Muscle of leg (tissue), 11 donors: Measurements from ENCODE around the gene ITGAE. TPM values are rescaled to one million over a fixed set of nuclear protein-coding genes. Genes with fewer than 3 reads are reported as not detected.

Experiments
- DNase-seq: peaks from one replicate; pipeline ENCODE4 v3.0.0; 2013
- H3K27ac ChIP-seq: one replicate; pipeline ENCODE4 v1.5.1; 2013; ENCODE audit warnings: mild to moderate bottlenecking, low read length, control low read depth
- H3K27me3 ChIP-seq: one replicate; pipeline ENCODE4 v1.6.1; 2013; ENCODE audit warnings: low read length; ENCODE audit not compliant: control insufficient read depth, insufficient read depth
- H3K36me3 ChIP-seq: one replicate; pipeline ENCODE4 v1.6.1; 2013; ENCODE audit warnings: low read length; ENCODE audit not compliant: control insufficient read depth, insufficient read depth
- H3K4me1 ChIP-seq: one replicate; pipeline ENCODE4 v1.6.1; 2013; ENCODE audit warnings: low read length; ENCODE audit not compliant: control insufficient read depth, insufficient read depth
- H3K4me3 ChIP-seq: one replicate; pipeline ENCODE4 v1.5.1; 2013; ENCODE audit warnings: low read length, control low read depth
- H3K9me3 ChIP-seq: replicated peaks from 2 replicates; pipeline ENCODE4 v1.6.1; 2013; ENCODE audit warnings: low read depth, low read length; ENCODE audit not compliant: control insufficient read depth
- WGBS: methylation state at CpG from one replicate; pipeline ENCODE4 v1.1.5; 2013; ENCODE audit warnings: missing lambda C conversion rate; ENCODE audit not compliant: insufficient coverage; 5-methylcytosine and 5-hydroxymethylcytosine counted together
- polyA plus RNA-seq, 8 donors: library from polyadenylated mRNA; unstranded; fragments of 120-200 nt; gene quantifications; one replicate each; pipeline versions ENCODE4 v1.2.1 to v1.2.3, GENCODE V29; 2013; ENCODE audit warnings: inconsistent platforms in 1 of 8, low replicate concordance in 1 of 8; ENCODE audit not compliant: insufficient read length in 8 of 8, insufficient read depth in 1 of 8
- total RNA-seq: library from RNA; stranded (reverse); fragments of 120-200 nt; gene quantifications from one replicate; pipeline ENCODE4 v1.2.4, GENCODE V29; 2013

Gene ITGAE
- total and polyA plus RNA-seq, 9 donors: 28.8 to 34.4 (median 32.3) TPM

DNA sequence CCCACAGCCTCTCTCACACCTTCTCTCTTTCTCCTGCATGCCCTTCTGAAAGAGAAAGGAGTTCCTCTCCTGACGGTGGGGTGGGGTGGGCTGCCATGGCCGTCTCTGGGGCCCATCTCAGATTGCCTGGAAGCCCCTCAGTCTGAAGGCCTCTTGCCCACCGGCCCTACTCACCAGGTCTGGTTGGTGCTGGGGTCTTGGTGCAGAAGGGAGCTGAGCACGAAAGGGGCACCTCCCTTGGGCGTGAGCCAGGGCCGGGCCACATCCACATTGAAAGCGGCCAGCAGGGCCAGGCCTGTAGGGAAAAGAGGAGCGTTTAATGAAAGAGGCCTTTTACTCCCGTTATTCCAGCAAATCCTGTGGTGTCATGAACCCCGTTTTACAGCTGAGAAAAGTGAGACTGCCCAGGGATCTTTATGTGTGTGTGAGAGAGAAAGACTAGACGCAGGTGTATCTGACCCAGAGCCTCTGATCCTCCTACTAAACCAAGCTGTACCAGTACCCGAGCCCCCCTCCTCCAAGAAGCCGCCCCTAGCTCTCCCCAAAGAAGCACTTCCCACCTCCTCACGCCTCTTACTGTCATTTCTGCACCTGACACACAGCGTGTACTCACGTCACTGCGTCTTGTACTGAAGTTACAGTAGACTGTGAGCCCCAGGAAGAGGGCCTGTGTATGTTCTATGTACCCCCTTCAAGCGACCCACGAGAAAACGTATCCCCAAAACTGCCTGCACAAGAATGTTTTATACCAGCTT is 23.4 kb downstream of the ITGAE start:
- Histone ChIP-seq H3K27me3 (no peaks in the 10 kb centered on the region), H3K9me3 (no peaks in the 10 kb centered on the region), H3K36me3 (no peaks in the 10 kb centered on the region), H3K27ac (no peak overlapping the region), H3K4me1 (no peaks in the 10 kb centered on the region), H3K4me3 (no peak overlapping the region)
- WGBS: 78% methylated on average over 7 of the region's 20 CpGs
- no peak for DNase-seq

DNA sequence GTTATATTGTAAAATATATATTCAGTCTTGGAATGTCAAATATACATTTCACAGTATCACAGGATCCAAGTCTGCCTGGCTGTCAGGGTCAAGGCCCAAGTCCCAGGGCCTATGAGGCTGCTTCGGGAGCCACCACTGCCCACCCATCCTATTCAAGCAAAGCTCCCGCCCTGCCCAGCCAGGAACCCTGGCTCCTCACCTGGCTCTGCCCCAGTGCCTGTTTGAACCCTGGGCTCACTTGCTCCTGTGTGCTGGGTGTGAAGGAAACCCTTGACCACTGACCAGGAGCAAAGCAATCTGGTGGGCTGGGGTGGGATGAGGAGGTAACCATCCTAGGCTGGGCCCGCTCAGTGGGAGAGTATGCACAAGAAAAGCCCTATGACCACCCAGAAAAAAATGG is 27.0 kb downstream of the ITGAE start:
- DNase-seq: no peak
- Histone ChIP-seq H3K36me3 (no peaks in the 10 kb centered on the region), H3K27me3 (no peaks in the 10 kb centered on the region), H3K9me3 (no peaks in the 10 kb centered on the region), H3K4me1 (no peaks in the 10 kb centered on the region), H3K4me3 (no peak overlapping the region), H3K27ac (no peak overlapping the region)
- no CpG with 5 or more reads among the region's 3 CpGs for WGBS

DNA sequence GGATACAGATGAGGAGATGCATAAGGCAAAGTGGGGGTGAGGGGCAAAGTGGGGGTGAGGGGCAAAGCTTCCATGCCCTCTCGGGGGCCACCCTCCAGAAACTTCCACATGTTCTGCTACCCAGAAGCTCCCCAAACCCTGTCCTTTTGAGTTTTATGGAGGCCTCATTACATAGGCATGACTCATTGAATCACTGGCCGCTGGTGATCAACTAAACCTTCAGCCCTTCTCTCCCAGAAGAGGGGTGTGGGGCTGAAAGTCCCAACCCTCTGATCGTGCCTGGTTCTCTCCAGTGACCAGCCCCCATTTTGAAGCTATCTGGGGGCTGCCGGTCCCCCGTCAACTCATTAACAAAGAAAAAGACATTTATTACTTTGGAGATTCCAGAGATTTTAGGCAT is 27.5 kb downstream of the ITGAE start:
- Histone ChIP-seq H3K27me3 (no peaks in the 10 kb centered on the region), H3K4me1 (no peaks in the 10 kb centered on the region), H3K27ac (no peak overlapping the region), H3K36me3 (no peaks in the 10 kb centered on the region), H3K4me3 (no peak overlapping the region), H3K9me3 (no peaks in the 10 kb centered on the region)
- DNase-seq: no peak
- WGBS: 40% methylated on average over 1 of the region's 5 CpGs

DNA sequence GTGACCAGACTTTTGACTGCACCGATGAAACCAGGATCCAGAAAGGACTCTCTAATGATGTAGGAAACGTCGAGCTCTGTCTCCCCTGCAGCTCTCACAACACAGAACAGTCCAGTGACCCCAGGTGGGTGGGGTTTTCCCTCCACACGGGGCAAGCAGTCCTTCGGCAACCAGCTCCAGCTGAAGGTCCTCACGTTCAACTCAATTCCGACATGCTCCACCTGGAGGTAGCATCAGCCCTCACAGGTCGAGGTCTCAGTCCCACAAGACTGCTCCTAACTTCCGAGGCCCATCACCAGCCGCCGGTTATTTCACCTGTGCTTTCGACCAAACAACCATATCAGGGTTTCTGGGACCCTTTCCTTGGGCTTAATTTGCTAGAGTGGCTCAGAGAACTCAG is 28.2 kb downstream of the ITGAE start:
- Histone ChIP-seq H3K27me3 (no peaks in the 10 kb centered on the region), H3K27ac (no peak overlapping the region), H3K4me1 (no peaks in the 10 kb centered on the region), H3K36me3 (no peaks in the 10 kb centered on the region), H3K4me3 (no peak overlapping the region), H3K9me3 (peaks cover under 1% of the 10 kb centered on the region)
- 64% methylated on average over 8 of the region's 12 CpGs for WGBS
- DNase-seq: no peak

DNA sequence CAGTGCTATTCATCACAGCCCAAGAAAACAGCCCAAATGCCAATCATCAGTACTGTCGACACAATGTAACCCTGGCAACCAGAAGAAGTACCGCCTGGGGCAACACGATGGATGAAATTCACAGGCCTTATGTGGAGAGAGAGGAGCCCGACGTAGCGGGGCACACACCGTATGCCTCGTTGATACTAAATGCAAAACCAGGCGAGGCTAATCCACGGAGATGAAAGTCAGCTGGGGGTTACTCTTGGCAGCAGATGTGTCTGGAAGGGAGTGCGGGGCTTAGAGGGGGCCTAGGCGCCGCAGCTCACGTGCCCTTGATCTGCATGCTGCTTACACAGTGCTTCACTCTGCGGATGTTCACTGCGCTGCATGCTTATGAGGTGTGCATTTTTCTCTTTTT is 29.8 kb downstream of the ITGAE start:
- Histone ChIP-seq H3K27ac (no peak overlapping the region), H3K36me3 (no peaks in the 10 kb centered on the region), H3K27me3 (no peaks in the 10 kb centered on the region), H3K4me3 (no peak overlapping the region), H3K4me1 (no peaks in the 10 kb centered on the region), H3K9me3 (peaks cover 2% of the 10 kb centered on the region)
- WGBS: 40% methylated on average over 10 of the region's 16 CpGs
- DNase-seq: no peak

DNA sequence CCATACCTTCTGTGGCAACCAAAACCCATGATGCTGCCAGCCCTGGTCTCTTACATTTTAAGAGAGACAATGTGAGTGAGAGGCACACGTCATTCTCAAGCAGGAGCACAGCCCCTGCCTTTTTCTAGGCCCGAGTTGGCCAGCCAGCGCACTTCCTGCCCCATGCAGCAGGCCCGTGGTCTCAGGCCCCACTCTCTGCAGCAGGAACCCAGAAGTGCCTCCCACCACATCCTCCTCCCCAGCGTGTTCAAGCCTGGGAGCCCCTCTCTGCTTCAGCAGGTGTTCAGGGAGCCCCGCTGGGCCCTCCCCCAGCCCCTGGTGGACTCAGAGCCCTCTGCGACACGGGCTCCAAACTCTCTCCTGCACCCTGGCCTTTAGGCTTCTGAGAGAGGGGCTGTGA is 30.5 kb downstream of the ITGAE start:
- no peak overlapping the region for H3K4me3 ChIP-seq
- H3K36me3 ChIP-seq: no peaks in the 10 kb centered on the region
- H3K27ac ChIP-seq: no peak overlapping the region
- H3K9me3 ChIP-seq: peaks cover 2% of the 10 kb centered on the region
- 29% methylated on average over 5 of the region's 8 CpGs for WGBS
- H3K4me1 ChIP-seq: no peaks in the 10 kb centered on the region
- no peaks in the 10 kb centered on the region for H3K27me3 ChIP-seq
- DNase-seq: no peak

DNA sequence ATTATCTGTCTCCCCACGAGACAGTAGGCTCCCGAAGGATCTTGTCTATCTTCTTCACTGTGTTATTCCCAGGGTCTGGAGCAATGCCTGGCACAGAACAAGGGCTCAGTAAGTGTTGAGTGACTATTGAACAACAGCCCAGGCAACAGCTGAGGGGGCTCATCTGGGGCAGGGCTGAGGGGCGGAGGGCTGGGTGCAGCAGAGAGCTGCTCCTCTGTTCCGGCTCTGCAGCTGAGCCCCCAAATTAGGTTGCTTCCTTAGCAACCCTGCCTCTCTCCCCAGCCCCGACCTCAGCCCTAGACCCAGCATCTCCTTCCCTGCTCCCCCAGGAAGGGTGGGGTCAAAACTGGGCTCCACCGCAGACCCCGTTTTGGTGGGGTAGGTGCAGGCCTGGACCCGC is 32.2 kb downstream of the ITGAE start:
- no peaks in the 10 kb centered on the region for H3K27me3 ChIP-seq
- H3K36me3 ChIP-seq: no peaks in the 10 kb centered on the region
- 69% methylated on average over 2 of the region's 8 CpGs for WGBS
- H3K9me3 ChIP-seq: peaks cover 2% of the 10 kb centered on the region
- no peaks in the 10 kb centered on the region for H3K4me1 ChIP-seq
- no peak for DNase-seq
- no peak overlapping the region for H3K4me3 ChIP-seq
- H3K27ac ChIP-seq: no peak overlapping the region

DNA sequence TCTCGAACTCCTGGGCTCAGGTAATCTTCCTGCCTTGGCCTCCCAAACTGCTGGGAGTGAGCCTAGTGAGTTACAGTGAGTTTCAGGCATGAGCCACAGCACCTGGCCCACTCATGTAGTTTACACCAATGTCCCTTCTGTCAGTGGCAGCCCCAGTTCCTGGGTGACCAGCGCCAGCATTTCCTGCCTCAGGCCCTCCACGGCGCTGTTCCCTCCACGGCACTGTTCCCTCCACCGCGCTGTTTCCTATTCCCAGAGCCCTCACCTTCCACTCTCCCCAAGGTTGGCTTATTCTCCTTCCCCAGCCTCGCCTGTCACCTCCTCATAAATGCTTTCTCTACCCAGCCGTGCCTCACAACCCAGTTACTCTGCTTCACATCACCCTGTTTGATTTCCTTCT is 32.6 kb downstream of the ITGAE start:
- no peaks in the 10 kb centered on the region for H3K36me3 ChIP-seq
- DNase-seq: no peak
- H3K27ac ChIP-seq: no peak overlapping the region
- no peaks in the 10 kb centered on the region for H3K27me3 ChIP-seq
- H3K9me3 ChIP-seq: peaks cover 2% of the 10 kb centered on the region
- WGBS: 85% methylated on average over 9 of the region's 9 CpGs
- H3K4me3 ChIP-seq: no peak overlapping the region
- no peaks in the 10 kb centered on the region for H3K4me1 ChIP-seq

DNA sequence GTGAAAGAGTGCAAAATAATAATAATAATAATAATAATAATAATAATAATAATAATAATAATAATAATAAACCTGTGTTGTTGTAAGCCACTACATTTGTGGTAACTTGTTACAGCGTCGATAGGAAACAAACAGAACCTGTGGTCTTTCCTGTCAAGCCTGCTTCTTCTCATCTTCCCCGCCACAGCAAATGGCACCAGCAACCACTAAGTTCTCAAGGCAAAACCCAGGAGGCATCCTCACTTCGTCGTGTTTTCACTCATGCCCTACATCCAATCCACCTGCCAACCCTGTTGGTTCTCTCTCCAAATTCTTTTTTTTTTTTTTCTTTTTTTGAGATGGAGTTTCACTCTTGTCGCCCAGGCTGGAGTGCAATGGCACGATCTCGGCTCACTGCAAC is 34.2 kb downstream of the ITGAE start:
- no peak overlapping the region for H3K4me3 ChIP-seq
- peaks cover 2% of the 10 kb centered on the region for H3K9me3 ChIP-seq
- no peaks in the 10 kb centered on the region for H3K27me3 ChIP-seq
- DNase-seq: no peak
- H3K36me3 ChIP-seq: no peaks in the 10 kb centered on the region
- 100% methylated on average over 3 of the region's 8 CpGs for WGBS
- no peak overlapping the region for H3K27ac ChIP-seq
- H3K4me1 ChIP-seq: no peaks in the 10 kb centered on the region

DNA sequence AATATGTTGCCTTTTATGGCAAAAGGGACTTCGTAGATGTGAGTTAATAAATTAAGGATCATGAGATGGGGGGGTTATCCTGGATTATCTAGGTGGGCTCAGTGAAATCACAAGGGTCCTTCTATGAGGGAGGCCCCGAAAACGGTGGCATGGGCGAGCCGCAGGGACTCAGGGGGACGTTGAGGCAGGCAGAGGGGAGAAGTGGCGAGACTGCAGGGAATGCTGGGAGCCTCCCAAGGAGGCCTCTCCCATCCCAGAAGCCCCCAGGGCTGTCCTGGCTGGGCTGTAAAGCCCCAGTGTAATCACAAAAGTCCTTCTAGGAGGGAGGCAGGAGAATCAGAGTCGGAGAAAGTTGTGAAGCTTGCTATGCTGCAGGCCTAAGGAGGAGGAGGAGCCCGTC is 35.0 kb downstream of the ITGAE start:
- H3K27me3 ChIP-seq: no peaks in the 10 kb centered on the region
- no peaks in the 10 kb centered on the region for H3K4me1 ChIP-seq
- WGBS: 82% methylated on average over 9 of the region's 9 CpGs
- no peaks in the 10 kb centered on the region for H3K36me3 ChIP-seq
- no peak for DNase-seq
- H3K9me3 ChIP-seq: peaks cover 2% of the 10 kb centered on the region
- H3K27ac ChIP-seq: no peak overlapping the region
- H3K4me3 ChIP-seq: no peak overlapping the region

DNA sequence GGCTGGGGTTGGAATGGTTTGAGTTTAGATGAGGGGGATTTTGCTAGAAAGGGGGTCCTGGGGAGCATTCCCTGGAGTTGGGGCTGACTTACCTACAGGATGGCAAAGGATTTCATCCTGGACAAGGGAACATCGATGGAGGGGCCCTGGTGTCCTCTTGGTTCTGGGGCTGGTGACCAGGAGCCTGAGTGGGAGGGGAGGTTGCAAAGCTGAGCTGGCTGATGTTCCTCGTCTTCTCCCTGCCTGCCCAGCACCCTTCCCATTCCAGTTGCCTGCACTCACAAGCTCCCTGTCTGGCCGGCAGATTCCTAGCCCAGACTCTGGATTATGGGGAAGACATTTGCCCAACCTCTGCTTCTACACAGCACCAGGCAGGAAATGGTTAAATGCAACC is 37.2 kb downstream of the ITGAE start:
- no peak for DNase-seq
- WGBS: 63% methylated on average over 1 of the region's 3 CpGs
- Histone ChIP-seq H3K4me1 (no peaks in the 10 kb centered on the region), H3K27ac (no peak overlapping the region), H3K9me3 (peaks cover 7% of the 10 kb centered on the region), H3K36me3 (no peaks in the 10 kb centered on the region), H3K27me3 (no peaks in the 10 kb centered on the region), H3K4me3 (no peak overlapping the region)
